ENCODE data around the gene ZNF146. TPM values are rescaled to one million over a fixed set of nuclear protein-coding genes. Genes with fewer than 3 reads are reported as not detected.
A peak's percentile ranks its signal among the peaks of the same experiment; 100 is the strongest.

Gene ZNF146
- total RNA-seq, 2 experiments from 2014 or later = 102 to 109 TPM

DNA sequence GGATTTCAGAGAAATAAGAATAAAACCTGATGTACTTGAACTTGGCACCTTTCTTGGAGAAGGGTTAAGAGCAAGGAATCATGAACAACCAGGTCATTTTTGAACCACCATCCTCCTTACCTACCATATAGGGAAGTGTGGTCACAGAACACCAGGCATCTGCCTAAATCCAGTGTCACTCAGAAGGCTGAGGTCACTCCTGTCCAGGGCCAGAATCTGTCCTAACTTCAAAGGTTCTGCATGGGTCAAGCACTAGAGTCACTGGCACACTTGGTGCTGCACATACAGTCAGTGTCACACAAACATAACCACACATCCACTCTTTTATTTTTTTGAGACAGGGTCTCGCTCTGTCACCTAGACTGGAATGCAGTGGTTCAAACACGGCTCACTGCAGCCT lies 2.0 kb upstream of the ZNF146 start:
- intact Hi-C loops (cut with micrococcal nuclease) = no loop called here
- H3K27ac Mint-ChIP-seq = peak overlapping the region; percentile 34

DNA sequence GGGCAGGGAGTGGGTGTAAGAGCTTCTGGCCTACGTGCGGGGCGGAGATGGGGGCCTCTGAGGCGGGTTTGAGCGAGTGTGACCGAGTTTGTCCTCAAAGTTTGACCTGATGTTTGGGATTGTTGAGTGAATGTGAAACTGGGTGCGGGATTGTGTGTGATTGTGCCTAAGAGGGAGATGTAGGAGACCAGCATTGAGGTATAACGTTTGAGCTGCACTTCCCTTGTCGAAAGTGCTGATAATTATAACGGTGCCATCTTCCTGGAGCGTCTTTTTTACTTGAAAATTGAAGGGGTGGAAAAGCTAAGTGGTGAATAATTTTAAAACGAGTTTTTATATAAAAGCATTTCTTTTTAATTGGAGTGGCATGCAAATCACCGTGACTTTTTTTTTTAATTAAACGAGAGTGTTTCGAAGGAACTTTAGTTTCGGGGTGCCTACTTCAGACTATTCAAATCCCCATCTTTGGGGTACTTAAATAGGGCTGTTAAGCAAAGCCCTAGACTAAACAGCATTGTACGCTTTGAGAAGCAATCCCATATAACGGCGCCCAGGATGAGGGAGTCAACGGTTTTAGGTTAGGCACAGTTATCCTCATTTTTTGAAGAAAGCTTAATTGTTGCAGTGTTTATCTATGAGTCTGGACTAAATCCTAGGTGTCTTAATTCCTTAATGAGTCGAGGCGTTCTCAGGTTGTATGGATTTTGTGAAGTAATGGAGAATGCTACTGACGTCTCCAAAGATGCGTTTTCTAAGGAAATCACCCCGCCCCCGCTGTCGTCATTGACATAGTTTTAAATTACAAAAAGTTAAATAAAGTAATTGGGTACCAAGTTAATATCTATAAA lies 594 bp downstream of the ZNF146 start:
- Mint-ChIP-seq H3K9me3 (no peaks in the 10 kb centered on the region), H3K4me3 (no peak overlapping the region), H3K27ac (no peak overlapping the region), H3K36me3 (ENCODE audit: low read depth) (peaks cover 24% of the 10 kb centered on the region), H3K4me1 (ENCODE audit: low read depth) (peaks cover 27% of the 10 kb centered on the region), H3K27me3 (no peaks in the 10 kb centered on the region)
- intact Hi-C loops (cut with micrococcal nuclease) = no loop called here
- TF ChIP-seq, protein P1, sequence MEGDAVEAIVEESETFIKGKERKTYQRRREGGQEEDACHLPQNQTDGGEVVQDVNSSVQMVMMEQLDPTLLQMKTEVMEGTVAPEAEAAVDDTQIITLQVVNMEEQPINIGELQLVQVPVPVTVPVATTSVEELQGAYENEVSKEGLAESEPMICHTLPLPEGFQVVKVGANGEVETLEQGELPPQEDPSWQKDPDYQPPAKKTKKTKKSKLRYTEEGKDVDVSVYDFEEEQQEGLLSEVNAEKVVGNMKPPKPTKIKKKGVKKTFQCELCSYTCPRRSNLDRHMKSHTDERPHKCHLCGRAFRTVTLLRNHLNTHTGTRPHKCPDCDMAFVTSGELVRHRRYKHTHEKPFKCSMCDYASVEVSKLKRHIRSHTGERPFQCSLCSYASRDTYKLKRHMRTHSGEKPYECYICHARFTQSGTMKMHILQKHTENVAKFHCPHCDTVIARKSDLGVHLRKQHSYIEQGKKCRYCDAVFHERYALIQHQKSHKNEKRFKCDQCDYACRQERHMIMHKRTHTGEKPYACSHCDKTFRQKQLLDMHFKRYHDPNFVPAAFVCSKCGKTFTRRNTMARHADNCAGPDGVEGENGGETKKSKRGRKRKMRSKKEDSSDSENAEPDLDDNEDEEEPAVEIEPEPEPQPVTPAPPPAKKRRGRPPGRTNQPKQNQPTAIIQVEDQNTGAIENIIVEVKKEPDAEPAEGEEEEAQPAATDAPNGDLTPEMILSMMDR (IDR thresholded peaks at IDR 0.05) = no peak
- ChIA-PET CTCF (interaction anchor here (0.6 to 1.9 kb wide), 4 partner anchors 15 to 988 kb away, joined by 3 to 12 read pairs (median 3); no protein-coding TSS in a partner anchor), POLR2A (interaction anchor here (0.6 to 1.6 kb wide), 15 partner anchors 19 to 1477 kb away, joined by 3 to 5 read pairs (median 4); partner anchors contain the start of genes POLR2I, ZNF345, ZNF529 and ZNF566)
- no peak for ATAC-seq
- peak; percentile 68 for DNase-seq

More for the DNA sequence above, 2.0 kb upstream of the ZNF146 start:
- TF ChIP-seq, protein P1 (IDR thresholded peaks at IDR 0.05) = no peak
- peak overlapping the region; percentile 42 for H3K4me3 Mint-ChIP-seq
- ChIA-PET POLR2A (no interaction called here), CTCF (no interaction called here)
- no peaks in the 10 kb centered on the region for H3K9me3 Mint-ChIP-seq
- H3K36me3 Mint-ChIP-seq (ENCODE audit: low read depth) = peaks cover 10% of the 10 kb centered on the region
- no peaks in the 10 kb centered on the region for H3K27me3 Mint-ChIP-seq
- ATAC-seq (no peak), DNase-seq (no peak)
- peaks cover 14% of the 10 kb centered on the region for H3K4me1 Mint-ChIP-seq (ENCODE audit: low read depth)

DNA sequence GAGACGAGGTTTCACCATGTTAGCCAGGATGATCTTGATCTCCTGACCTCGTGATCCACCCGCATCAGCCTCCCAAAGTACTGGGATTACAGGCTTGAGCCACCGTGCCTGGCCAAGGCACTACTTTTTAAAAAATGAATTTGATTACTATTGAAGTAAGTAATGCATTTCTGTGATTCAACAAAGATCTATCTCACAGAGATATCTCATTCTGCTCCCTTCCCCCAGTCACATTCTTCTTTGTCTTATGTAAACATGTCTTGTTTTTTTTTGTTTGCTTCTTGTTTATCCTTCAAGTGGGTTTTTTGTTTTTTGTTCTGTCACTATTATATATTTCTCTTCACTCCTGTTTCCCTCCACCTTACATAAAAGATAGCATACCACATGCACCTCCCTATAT lies 6.6 kb downstream of the ZNF146 start:
- intact Hi-C loops (cut with micrococcal nuclease) = no loop called here
- peaks cover 66% of the 10 kb centered on the region for H3K36me3 Mint-ChIP-seq (ENCODE audit: low read depth)
- H3K27me3 Mint-ChIP-seq = no peaks in the 10 kb centered on the region
- H3K4me3 Mint-ChIP-seq = no peak overlapping the region
- H3K27ac Mint-ChIP-seq = no peak overlapping the region
- DNase-seq (no peak), ATAC-seq (no peak)
- TF ChIP-seq, protein P1 (IDR thresholded peaks at IDR 0.05) = no peak
- CTCF ChIA-PET = no interaction called here
- POLR2A ChIA-PET = interaction anchor here (1.4 kb wide), 1 partner anchor 15 kb away, joined by 4 read pairs; no protein-coding TSS in a partner anchor
- peaks cover 3% of the 10 kb centered on the region for H3K9me3 Mint-ChIP-seq
- peaks cover 53% of the 10 kb centered on the region for H3K4me1 Mint-ChIP-seq (ENCODE audit: low read depth)

DNA sequence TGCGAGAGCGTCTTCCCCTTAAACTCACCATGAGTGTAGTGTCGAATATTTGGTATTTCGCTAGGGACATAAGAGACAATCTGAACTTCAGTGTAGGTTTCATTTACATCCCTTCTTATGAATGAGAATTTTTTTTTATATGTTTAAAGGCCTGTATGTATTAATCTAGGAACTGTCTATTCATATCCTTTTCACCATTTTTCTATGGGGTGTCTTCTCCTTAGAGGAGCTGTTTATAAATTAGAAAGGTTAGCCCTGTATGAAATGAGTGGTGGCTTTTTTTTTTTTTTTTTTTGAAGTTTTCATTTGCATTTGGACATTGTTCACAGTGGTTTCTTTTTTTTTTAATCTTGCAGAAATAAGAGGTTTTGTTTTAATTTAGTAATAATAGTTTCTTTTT lies 7.6 kb downstream of the ZNF146 start:
- POLR2A ChIA-PET = no interaction called here

More for the DNA sequence above, 7.6 kb downstream of the ZNF146 start:
- peaks cover 47% of the 10 kb centered on the region for H3K4me1 Mint-ChIP-seq (ENCODE audit: low read depth)
- peaks cover 3% of the 10 kb centered on the region for H3K9me3 Mint-ChIP-seq
- H3K27me3 Mint-ChIP-seq = no peaks in the 10 kb centered on the region
- ATAC-seq (no peak), DNase-seq (no peak)
- no peak overlapping the region for H3K4me3 Mint-ChIP-seq
- no peak overlapping the region for H3K27ac Mint-ChIP-seq
- intact Hi-C loops (cut with micrococcal nuclease) = no loop called here
- peaks cover 68% of the 10 kb centered on the region for H3K36me3 Mint-ChIP-seq (ENCODE audit: low read depth)
- CTCF ChIA-PET = interaction anchor here (0.7 kb wide), 1 partner anchor 187 kb away, joined by 3 read pairs; no protein-coding TSS in a partner anchor
- TF ChIP-seq, protein P1 (IDR thresholded peaks at IDR 0.05) = no peak

Data from activated CD8-positive, alpha-beta T cell treated with anti-CD3 and anti-CD28 coated beads for 36 hours (primary cell).